WTC11 (cell line): ENCODE measurements around the gene TMEM178B. TPM values are rescaled to one million over a fixed set of nuclear protein-coding genes. Genes with fewer than 3 reads are reported as not detected.

Experiments used
- ATAC-seq: fragments of 200-7000 bp; cut with Tn5 transposase; 2 replicates; pipeline ENCODE4 v1.10.0; 2021; ENCODE audit warnings: mild to moderate bottlenecking, moderate library complexity
- CTCF ChIA-PET: fragments of 300-600 bp; sonication (Branson Sonifier 250); formaldehyde crosslinking; loops from one replicate; lab custom pipeline; 2021; ENCODE audit warnings: antibody characterized with exemption; lab: Charles Lee
- POLR2A ChIA-PET: fragments of 350-600 bp; sonication (Branson Sonifier 250); formaldehyde crosslinking; loops from one replicate; lab custom pipeline; 2021; ENCODE audit warnings: antibody characterized with exemption; lab: Charles Lee
- DNase-seq: peaks from one replicate; pipeline ENCODE4 v3.0.0; 2021; ENCODE audit warnings: low spot score
- H3K27ac Mint-ChIP-seq: 2 replicates; pipeline ENCODE4 v1.8.0; 2021; ENCODE audit warnings: mixed read lengths
- H3K27me3 Mint-ChIP-seq: 2 replicates; pipeline ENCODE4 v1.8.0; 2021; ENCODE audit warnings: low read depth, mild to moderate bottlenecking, moderate library complexity, mixed read lengths
- H3K36me3 Mint-ChIP-seq: 2 replicates; pipeline ENCODE4 v1.8.0; 2021; ENCODE audit warnings: mixed read lengths
- H3K4me1 Mint-ChIP-seq: 2 replicates; pipeline ENCODE4 v1.8.0; 2022; ENCODE audit warnings: mixed read lengths
- H3K4me3 Mint-ChIP-seq: 2 replicates; pipeline ENCODE4 v1.8.0; 2021; ENCODE audit warnings: mild to moderate bottlenecking, moderate library complexity, mixed read lengths
- H3K9me3 Mint-ChIP-seq: 2 replicates; pipeline ENCODE4 v1.8.0; 2021; ENCODE audit warnings: mixed read lengths
- ATF1 ChIP-seq: sonication (generic); formaldehyde crosslinking; IDR thresholded peaks from 2 replicates; pipeline ENCODE4 v1.8.1; 2023; ENCODE audit warnings: mild to moderate bottlenecking, moderate library complexity, missing genetic modification reagents
- GRHL2 ChIP-seq: fragments of 250-450 bp; sonication (Bioruptor Pico); IDR thresholded peaks from 2 replicates; pipeline ENCODE4 v1.8.0; 2022; ENCODE audit warnings: mild to moderate bottlenecking, moderate library complexity; ENCODE audit not compliant: insufficient replicate concordance, severe bottlenecking
- MXD4 ChIP-seq: fragments of 250-450 bp; sonication (Bioruptor Pico); IDR thresholded peaks from 2 replicates; pipeline ENCODE4 v1.8.0; 2021; ENCODE audit warnings: mild to moderate bottlenecking, moderate library complexity, borderline replicate concordance
- NFATC4 ChIP-seq: fragments of 250-450 bp; sonication (Bioruptor Pico); IDR thresholded peaks from 2 replicates; pipeline ENCODE4 v1.9.0; 2021; ENCODE audit warnings: mild to moderate bottlenecking
- NR3C1 ChIP-seq: sonication (generic); formaldehyde crosslinking; conservative IDR thresholded peaks from 2 replicates; pipeline ENCODE4 v1.8.1; 2023; ENCODE audit warnings: low read depth, mild to moderate bottlenecking, missing genetic modification reagents
- SMAD4 ChIP-seq: sonication (generic); formaldehyde crosslinking; IDR thresholded peaks from 2 replicates; pipeline ENCODE4 v1.8.0; 2022; ENCODE audit warnings: mild to moderate bottlenecking, missing genetic modification reagents
- ZNF232 ChIP-seq: sonication (generic); formaldehyde crosslinking; IDR thresholded peaks from 2 replicates; pipeline ENCODE4 v1.8.0; 2022; ENCODE audit warnings: mild to moderate bottlenecking, missing genetic modification reagents
- ZNF263 ChIP-seq: sonication (generic); formaldehyde crosslinking; IDR thresholded peaks from 2 replicates; pipeline ENCODE4 v1.8.1; 2022; ENCODE audit warnings: low read depth, mild to moderate bottlenecking, moderate library complexity, missing genetic modification reagents
- ZNF396 ChIP-seq: fragments of 250-450 bp; sonication (Bioruptor Pico); IDR thresholded peaks from 2 replicates; pipeline ENCODE4 v1.8.0; 2021; ENCODE audit warnings: mild to moderate bottlenecking, moderate library complexity, borderline replicate concordance
- ZNF671 ChIP-seq: fragments of 250-450 bp; sonication (Bioruptor Pico); IDR thresholded peaks from 2 replicates; pipeline ENCODE4 v1.8.0; 2021; ENCODE audit warnings: mild to moderate bottlenecking
- total RNA-seq: library from RNA; stranded (reverse); gene quantifications from 3 replicates; pipeline ENCODE4 v1.2.3, GENCODE V29; 2021
- TF ChIP-seq, protein P1 (sequence below): sonication (generic); formaldehyde crosslinking; IDR thresholded peaks from 2 replicates; pipeline ENCODE4 v1.8.0; 2022; ENCODE audit warnings: mild to moderate bottlenecking, missing genetic modification reagents
- TF ChIP-seq, protein P2 (sequence below): sonication (generic); formaldehyde crosslinking; IDR thresholded peaks from 2 replicates; pipeline ENCODE4 v1.8.0; 2022; ENCODE audit warnings: missing genetic modification reagents
- TF ChIP-seq, protein P3 (sequence below): sonication (generic); formaldehyde crosslinking; IDR thresholded peaks from 2 replicates; pipeline ENCODE4 v1.8.0; 2023; ENCODE audit warnings: missing genetic modification reagents, mild to moderate bottlenecking, borderline replicate concordance
- TF ChIP-seq, protein P4 (sequence below): sonication (generic); formaldehyde crosslinking; IDR thresholded peaks from 2 replicates; pipeline ENCODE4 v1.8.1; 2022; ENCODE audit warnings: low read depth, mild to moderate bottlenecking, moderate library complexity, missing genetic modification reagents, borderline replicate concordance
- TF ChIP-seq, protein P5 (sequence below): sonication (generic); formaldehyde crosslinking; IDR thresholded peaks from 2 replicates; pipeline ENCODE4 v1.8.0; 2022; ENCODE audit warnings: mild to moderate bottlenecking, missing genetic modification reagents
- TF ChIP-seq, protein P6 (sequence below): fragments of 250-450 bp; sonication (Bioruptor Pico); IDR thresholded peaks from 2 replicates; pipeline ENCODE4 v1.9.0; 2021; ENCODE audit warnings: mild to moderate bottlenecking
- TF ChIP-seq, protein P7 (sequence below): sonication (generic); formaldehyde crosslinking; IDR thresholded peaks from 2 replicates; pipeline ENCODE4 v1.8.1; 2023; ENCODE audit warnings: mild to moderate bottlenecking, missing genetic modification reagents
- TF ChIP-seq, protein P8 (sequence below): fragments of 250-450 bp; sonication (Bioruptor Pico); IDR thresholded peaks from 2 replicates; pipeline ENCODE4 v1.8.0; 2021; ENCODE audit warnings: mild to moderate bottlenecking

TMEM178B gene
- total RNA-seq, 1 experiment from 2014 or later: 20.4 TPM

DNA sequence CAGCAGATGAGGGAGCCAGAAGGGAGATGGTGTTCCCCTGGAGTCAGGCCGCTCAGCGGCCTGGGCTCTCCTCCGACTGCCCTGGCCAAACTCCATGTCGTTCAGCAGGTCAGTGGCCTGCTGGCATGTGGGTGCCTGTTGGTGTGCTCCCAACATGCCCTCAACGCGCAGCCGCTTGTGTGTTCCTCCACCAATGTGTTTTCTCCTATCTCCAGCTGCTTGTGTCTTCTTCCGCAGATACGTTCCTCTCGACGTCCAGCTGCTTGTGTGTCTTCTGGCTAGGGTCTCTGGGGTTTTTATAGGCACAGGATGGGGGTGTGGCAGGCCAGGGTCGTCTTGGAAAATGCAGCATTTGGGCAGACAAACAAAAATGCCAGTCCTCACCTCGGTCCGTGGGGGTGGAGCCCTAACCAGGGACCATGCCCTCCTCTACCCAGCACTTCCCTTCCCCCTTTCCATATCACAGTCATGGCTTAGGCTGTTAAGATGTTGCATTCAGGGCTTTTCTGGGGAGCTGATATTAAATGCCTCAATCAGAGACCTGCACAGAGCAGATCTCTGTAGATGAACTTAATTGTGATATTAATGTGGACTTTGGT is 111.6 kb downstream of the TMEM178B start:
- no peaks in the 10 kb centered on the region for H3K27me3 Mint-ChIP-seq
- TF ChIP-seq, protein P1, sequence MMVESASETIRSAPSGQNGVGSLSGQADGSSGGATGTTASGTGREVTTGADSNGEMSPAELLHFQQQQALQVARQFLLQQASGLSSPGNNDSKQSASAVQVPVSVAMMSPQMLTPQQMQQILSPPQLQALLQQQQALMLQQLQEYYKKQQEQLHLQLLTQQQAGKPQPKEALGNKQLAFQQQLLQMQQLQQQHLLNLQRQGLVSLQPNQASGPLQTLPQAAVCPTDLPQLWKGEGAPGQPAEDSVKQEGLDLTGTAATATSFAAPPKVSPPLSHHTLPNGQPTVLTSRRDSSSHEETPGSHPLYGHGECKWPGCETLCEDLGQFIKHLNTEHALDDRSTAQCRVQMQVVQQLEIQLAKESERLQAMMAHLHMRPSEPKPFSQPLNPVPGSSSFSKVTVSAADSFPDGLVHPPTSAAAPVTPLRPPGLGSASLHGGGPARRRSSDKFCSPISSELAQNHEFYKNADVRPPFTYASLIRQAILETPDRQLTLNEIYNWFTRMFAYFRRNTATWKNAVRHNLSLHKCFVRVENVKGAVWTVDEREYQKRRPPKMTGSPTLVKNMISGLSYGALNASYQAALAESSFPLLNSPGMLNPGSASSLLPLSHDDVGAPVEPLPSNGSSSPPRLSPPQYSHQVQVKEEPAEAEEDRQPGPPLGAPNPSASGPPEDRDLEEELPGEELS (CRISPR knock-in tag): no peak
- no peak for TF ChIP-seq ZNF671 (CRISPR knock-in tag)
- TF ChIP-seq, protein P2, sequence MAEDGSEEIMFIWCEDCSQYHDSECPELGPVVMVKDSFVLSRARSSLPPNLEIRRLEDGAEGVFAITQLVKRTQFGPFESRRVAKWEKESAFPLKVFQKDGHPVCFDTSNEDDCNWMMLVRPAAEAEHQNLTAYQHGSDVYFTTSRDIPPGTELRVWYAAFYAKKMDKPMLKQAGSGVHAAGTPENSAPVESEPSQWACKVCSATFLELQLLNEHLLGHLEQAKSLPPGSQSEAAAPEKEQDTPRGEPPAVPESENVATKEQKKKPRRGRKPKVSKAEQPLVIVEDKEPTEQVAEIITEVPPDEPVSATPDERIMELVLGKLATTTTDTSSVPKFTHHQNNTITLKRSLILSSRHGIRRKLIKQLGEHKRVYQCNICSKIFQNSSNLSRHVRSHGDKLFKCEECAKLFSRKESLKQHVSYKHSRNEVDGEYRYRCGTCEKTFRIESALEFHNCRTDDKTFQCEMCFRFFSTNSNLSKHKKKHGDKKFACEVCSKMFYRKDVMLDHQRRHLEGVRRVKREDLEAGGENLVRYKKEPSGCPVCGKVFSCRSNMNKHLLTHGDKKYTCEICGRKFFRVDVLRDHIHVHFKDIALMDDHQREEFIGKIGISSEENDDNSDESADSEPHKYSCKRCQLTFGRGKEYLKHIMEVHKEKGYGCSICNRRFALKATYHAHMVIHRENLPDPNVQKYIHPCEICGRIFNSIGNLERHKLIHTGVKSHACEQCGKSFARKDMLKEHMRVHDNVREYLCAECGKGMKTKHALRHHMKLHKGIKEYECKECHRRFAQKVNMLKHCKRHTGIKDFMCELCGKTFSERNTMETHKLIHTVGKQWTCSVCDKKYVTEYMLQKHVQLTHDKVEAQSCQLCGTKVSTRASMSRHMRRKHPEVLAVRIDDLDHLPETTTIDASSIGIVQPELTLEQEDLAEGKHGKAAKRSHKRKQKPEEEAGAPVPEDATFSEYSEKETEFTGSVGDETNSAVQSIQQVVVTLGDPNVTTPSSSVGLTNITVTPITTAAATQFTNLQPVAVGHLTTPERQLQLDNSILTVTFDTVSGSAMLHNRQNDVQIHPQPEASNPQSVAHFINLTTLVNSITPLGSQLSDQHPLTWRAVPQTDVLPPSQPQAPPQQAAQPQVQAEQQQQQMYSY (CRISPR knock-in tag): no peak
- no peak for TF ChIP-seq GRHL2
- TF ChIP-seq, protein P3, sequence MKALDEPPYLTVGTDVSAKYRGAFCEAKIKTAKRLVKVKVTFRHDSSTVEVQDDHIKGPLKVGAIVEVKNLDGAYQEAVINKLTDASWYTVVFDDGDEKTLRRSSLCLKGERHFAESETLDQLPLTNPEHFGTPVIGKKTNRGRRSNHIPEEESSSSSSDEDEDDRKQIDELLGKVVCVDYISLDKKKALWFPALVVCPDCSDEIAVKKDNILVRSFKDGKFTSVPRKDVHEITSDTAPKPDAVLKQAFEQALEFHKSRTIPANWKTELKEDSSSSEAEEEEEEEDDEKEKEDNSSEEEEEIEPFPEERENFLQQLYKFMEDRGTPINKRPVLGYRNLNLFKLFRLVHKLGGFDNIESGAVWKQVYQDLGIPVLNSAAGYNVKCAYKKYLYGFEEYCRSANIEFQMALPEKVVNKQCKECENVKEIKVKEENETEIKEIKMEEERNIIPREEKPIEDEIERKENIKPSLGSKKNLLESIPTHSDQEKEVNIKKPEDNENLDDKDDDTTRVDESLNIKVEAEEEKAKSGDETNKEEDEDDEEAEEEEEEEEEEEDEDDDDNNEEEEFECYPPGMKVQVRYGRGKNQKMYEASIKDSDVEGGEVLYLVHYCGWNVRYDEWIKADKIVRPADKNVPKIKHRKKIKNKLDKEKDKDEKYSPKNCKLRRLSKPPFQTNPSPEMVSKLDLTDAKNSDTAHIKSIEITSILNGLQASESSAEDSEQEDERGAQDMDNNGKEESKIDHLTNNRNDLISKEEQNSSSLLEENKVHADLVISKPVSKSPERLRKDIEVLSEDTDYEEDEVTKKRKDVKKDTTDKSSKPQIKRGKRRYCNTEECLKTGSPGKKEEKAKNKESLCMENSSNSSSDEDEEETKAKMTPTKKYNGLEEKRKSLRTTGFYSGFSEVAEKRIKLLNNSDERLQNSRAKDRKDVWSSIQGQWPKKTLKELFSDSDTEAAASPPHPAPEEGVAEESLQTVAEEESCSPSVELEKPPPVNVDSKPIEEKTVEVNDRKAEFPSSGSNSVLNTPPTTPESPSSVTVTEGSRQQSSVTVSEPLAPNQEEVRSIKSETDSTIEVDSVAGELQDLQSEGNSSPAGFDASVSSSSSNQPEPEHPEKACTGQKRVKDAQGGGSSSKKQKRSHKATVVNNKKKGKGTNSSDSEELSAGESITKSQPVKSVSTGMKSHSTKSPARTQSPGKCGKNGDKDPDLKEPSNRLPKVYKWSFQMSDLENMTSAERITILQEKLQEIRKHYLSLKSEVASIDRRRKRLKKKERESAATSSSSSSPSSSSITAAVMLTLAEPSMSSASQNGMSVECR: no peak
- TF ChIP-seq, protein P4, sequence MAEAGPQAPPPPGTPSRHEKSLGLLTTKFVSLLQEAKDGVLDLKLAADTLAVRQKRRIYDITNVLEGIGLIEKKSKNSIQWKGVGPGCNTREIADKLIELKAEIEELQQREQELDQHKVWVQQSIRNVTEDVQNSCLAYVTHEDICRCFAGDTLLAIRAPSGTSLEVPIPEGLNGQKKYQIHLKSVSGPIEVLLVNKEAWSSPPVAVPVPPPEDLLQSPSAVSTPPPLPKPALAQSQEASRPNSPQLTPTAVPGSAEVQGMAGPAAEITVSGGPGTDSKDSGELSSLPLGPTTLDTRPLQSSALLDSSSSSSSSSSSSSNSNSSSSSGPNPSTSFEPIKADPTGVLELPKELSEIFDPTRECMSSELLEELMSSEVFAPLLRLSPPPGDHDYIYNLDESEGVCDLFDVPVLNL (CRISPR knock-in tag): no peak
- no peak for TF ChIP-seq ZNF232 (CRISPR knock-in tag)
- TF ChIP-seq, protein P5, sequence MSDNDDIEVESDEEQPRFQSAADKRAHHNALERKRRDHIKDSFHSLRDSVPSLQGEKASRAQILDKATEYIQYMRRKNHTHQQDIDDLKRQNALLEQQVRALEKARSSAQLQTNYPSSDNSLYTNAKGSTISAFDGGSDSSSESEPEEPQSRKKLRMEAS (CRISPR knock-in tag): no peak
- TF ChIP-seq, protein P6, sequence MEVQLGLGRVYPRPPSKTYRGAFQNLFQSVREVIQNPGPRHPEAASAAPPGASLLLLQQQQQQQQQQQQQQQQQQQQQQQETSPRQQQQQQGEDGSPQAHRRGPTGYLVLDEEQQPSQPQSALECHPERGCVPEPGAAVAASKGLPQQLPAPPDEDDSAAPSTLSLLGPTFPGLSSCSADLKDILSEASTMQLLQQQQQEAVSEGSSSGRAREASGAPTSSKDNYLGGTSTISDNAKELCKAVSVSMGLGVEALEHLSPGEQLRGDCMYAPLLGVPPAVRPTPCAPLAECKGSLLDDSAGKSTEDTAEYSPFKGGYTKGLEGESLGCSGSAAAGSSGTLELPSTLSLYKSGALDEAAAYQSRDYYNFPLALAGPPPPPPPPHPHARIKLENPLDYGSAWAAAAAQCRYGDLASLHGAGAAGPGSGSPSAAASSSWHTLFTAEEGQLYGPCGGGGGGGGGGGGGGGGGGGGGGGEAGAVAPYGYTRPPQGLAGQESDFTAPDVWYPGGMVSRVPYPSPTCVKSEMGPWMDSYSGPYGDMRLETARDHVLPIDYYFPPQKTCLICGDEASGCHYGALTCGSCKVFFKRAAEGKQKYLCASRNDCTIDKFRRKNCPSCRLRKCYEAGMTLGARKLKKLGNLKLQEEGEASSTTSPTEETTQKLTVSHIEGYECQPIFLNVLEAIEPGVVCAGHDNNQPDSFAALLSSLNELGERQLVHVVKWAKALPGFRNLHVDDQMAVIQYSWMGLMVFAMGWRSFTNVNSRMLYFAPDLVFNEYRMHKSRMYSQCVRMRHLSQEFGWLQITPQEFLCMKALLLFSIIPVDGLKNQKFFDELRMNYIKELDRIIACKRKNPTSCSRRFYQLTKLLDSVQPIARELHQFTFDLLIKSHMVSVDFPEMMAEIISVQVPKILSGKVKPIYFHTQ (CRISPR knock-in tag): no peak
- no peak for TF ChIP-seq NR3C1 (CRISPR knock-in tag)
- no peak for TF ChIP-seq MXD4 (CRISPR knock-in tag)
- TF ChIP-seq, protein P7, sequence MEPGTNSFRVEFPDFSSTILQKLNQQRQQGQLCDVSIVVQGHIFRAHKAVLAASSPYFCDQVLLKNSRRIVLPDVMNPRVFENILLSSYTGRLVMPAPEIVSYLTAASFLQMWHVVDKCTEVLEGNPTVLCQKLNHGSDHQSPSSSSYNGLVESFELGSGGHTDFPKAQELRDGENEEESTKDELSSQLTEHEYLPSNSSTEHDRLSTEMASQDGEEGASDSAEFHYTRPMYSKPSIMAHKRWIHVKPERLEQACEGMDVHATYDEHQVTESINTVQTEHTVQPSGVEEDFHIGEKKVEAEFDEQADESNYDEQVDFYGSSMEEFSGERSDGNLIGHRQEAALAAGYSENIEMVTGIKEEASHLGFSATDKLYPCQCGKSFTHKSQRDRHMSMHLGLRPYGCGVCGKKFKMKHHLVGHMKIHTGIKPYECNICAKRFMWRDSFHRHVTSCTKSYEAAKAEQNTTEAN (CRISPR knock-in tag): no peak
- no peak for TF ChIP-seq ATF1
- TF ChIP-seq, protein P8, sequence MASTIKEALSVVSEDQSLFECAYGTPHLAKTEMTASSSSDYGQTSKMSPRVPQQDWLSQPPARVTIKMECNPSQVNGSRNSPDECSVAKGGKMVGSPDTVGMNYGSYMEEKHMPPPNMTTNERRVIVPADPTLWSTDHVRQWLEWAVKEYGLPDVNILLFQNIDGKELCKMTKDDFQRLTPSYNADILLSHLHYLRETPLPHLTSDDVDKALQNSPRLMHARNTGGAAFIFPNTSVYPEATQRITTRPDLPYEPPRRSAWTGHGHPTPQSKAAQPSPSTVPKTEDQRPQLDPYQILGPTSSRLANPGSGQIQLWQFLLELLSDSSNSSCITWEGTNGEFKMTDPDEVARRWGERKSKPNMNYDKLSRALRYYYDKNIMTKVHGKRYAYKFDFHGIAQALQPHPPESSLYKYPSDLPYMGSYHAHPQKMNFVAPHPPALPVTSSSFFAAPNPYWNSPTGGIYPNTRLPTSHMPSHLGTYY (CRISPR knock-in tag): no peak
- TF ChIP-seq ZNF263: no peak
- TF ChIP-seq ZNF396 (CRISPR knock-in tag): no peak
- TF ChIP-seq NFATC4 (CRISPR knock-in tag): no peak
- TF ChIP-seq SMAD4: no peak
- ChIA-PET POLR2A (interaction anchor here (0.5 kb wide), 1 partner anchor 103 kb away, joined by 3 read pairs; no protein-coding TSS in a partner anchor), CTCF (no interaction called here)
- no peak for DNase-seq
- ATAC-seq: no peak
- no peaks in the 10 kb centered on the region for H3K36me3 Mint-ChIP-seq
- H3K4me3 Mint-ChIP-seq: no peak overlapping the region
- H3K27ac Mint-ChIP-seq: no peak overlapping the region
- H3K9me3 Mint-ChIP-seq: no peaks in the 10 kb centered on the region
- H3K4me1 Mint-ChIP-seq: peaks cover 4% of the 10 kb centered on the region; the same call in 1 of the 2 replicates
